K562 (cell line): Measurements from ENCODE around the gene NIPAL3. TPM values are rescaled to one million over a fixed set of nuclear protein-coding genes. Genes with fewer than 3 reads are reported as not detected.

Experiments used
- ATF6 ChIP-seq: sonication (generic); formaldehyde crosslinking; IDR thresholded peaks from 2 replicates; pipeline ENCODE4 v1.4.0; 2020; ENCODE audit warnings: mild to moderate bottlenecking, missing genetic modification reagents
- HMBOX1 ChIP-seq: sonication (generic); IDR thresholded peaks from 2 replicates; pipeline ENCODE4 v1.6.1; 2016
- HNRNPLL ChIP-seq: fragments of 200-400 bp; formaldehyde crosslinking; IDR thresholded peaks from 2 replicates; pipeline ENCODE4 v1.6.1; 2017; ENCODE audit warnings: low read length, low read depth, mild to moderate bottlenecking; ENCODE audit not compliant: poor library complexity, severe bottlenecking
- KDM5B ChIP-seq: fragments of 200-600 bp; sonication (generic); IDR thresholded peaks from 2 replicates; pipeline ENCODE4 v1.6.1; 2012; ENCODE audit warnings: low read depth, mild to moderate bottlenecking, moderate library complexity, low read length, control low read depth, inconsistent platforms; ENCODE audit not compliant: insufficient replicate concordance
- NFYB ChIP-seq: IDR thresholded peaks from 2 replicates; pipeline ENCODE4 v1.6.1; 2011; ENCODE audit warnings: mild to moderate bottlenecking, moderate library complexity; ENCODE audit not compliant: insufficient read length; ENCODE audit errors: extremely low read depth
- POLR2B ChIP-seq: fragments of 450-650 bp; IDR thresholded peaks from 2 replicates; pipeline ENCODE4 v1.6.1; 2018; ENCODE audit warnings: low read depth; ENCODE audit not compliant: partially characterized antibody
- PRMT5 ChIP-seq: sonication (generic); formaldehyde crosslinking; IDR thresholded peaks from 2 replicates; pipeline ENCODE4 v1.5.0; 2020; ENCODE audit warnings: missing genetic modification reagents
- RBM17 ChIP-seq: fragments of 200-400 bp; formaldehyde crosslinking; IDR thresholded peaks from 2 replicates; pipeline ENCODE4 v1.6.1; 2017; ENCODE audit warnings: low read depth, mild to moderate bottlenecking, low read length, borderline replicate concordance
- RBM22 ChIP-seq: fragments of 200-400 bp; formaldehyde crosslinking; IDR thresholded peaks from 2 replicates; pipeline ENCODE4 v1.6.1; 2018; ENCODE audit warnings: low read length, low read depth; ENCODE audit not compliant: poor library complexity, severe bottlenecking
- SAP30 ChIP-seq: fragments of 200-600 bp; sonication (generic); IDR thresholded peaks from 2 replicates; pipeline ENCODE4 v1.6.1; 2012; ENCODE audit warnings: borderline replicate concordance, low read depth, mild to moderate bottlenecking, moderate library complexity, low read length, control low read depth, inconsistent platforms; ENCODE audit not compliant: insufficient read depth, poor library complexity, severe bottlenecking
- SREBF1 ChIP-seq: fragments of 150-350 bp; IDR thresholded peaks from 2 replicates; pipeline ENCODE4 v1.6.1; 2014; ENCODE audit warnings: antibody characterized with exemption, low read depth, low read length, borderline replicate concordance
- TEAD4 ChIP-seq, 2 experiments: sonication (generic) in 1 of 2; formaldehyde crosslinking in 1 of 2; IDR thresholded peaks; 2 replicates each; pipeline versions ENCODE4 v1.6.1 to v1.8.0; 2012 to 2022; ENCODE audit warnings: borderline replicate concordance in 1 of 2, inconsistent platforms in 1 of 2, low read length in 1 of 2, mild to moderate bottlenecking in 1 of 2, missing genetic modification reagents in 1 of 2
- TRIM28 ChIP-seq: fragments of 450-650 bp; IDR thresholded peaks from 2 replicates; pipeline ENCODE4 v1.6.1; 2017
- ZC3H11A ChIP-seq: IDR thresholded peaks from 2 replicates; pipeline ENCODE4 v1.6.1; 2012; ENCODE audit warnings: low read depth, low read length, improper control_type of control experiment
- ZFPM2 ChIP-seq: fragments of 250-450 bp; sonication (Bioruptor Pico); IDR thresholded peaks from 2 replicates; pipeline ENCODE4 v1.5.1; 2022; ENCODE audit warnings: mild to moderate bottlenecking
- ZNF699 ChIP-seq: fragments of 250-450 bp; sonication (Bioruptor Pico); IDR thresholded peaks from 2 replicates; pipeline ENCODE4 v1.8.0; 2021; ENCODE audit warnings: mild to moderate bottlenecking, moderate library complexity; ENCODE audit not compliant: insufficient replicate concordance
- polyA plus RNA-seq, 8 experiments: library from polyadenylated mRNA; depleted of rRNA in 4 of 8; stranded (reverse) in 5 of 8; unstranded in 3 of 8; fragments of >200 nt; fragmentation: Nextera tagmentation in 2 of 8; fragmentation: Illumina TruSeq in 1 of 8; extraction: Ambion mirVana in 2 of 8; extraction: Trizol in 1 of 8; gene quantifications; 2 replicates each; pipeline versions ENCODE4 v1.2.1 to v1.2.3, GENCODE V29; 2011 to 2014; ENCODE audit warnings: inconsistent platforms in 1 of 8, missing spikeins in 1 of 8
- total RNA-seq, 7 experiments: library from RNA; depleted of rRNA in 6 of 7; stranded (reverse); fragments of >200 nt in 6 of 7; fragmentation: Illumina TruSeq in 2 of 7; extraction: Trizol in 2 of 7; gene quantifications; 2 replicates each; pipeline versions ENCODE4 v1.2.1 to v1.2.3, GENCODE V29; 2011 to 2021; ENCODE audit warnings: low replicate concordance in 1 of 7
- TF ChIP-seq, protein P1 (sequence below), 2 experiments: fragments of 250-450 bp in 1 of 2; fragments of 450-650 bp in 1 of 2; sonication (Bioruptor Pico) in 1 of 2; IDR thresholded peaks; 2 replicates each; pipeline versions ENCODE4 v1.6.1 to v1.8.0; 2016 to 2021; ENCODE audit warnings: mild to moderate bottlenecking in 2 of 2, moderate library complexity in 2 of 2, missing compliant biosample characterization in 1 of 2, missing genetic modification characterization in 1 of 2

NIPAL3 gene
- total and polyA plus RNA-seq, 9 of the 15 experiments (the other 6 are each of a cell fraction or from before 2014, with no cell fraction given), result 10.5 to 26.3 (median 16.0) TPM

GRCh38 chr1:24502065-24502708, 86.6 kb downstream of the NIPAL3 start (continued):
- no peak for TF ChIP-seq TEAD4 (IDR thresholded peaks at IDR 0.05; ENCODE audit: low read length)
- TF ChIP-seq TEAD4 (CRISPR knock-in tag; IDR thresholded peaks at IDR 0.05; ENCODE audit: borderline replicate concordance), result no peak
- no peak for TF ChIP-seq RBM17
- TF ChIP-seq ATF6 (CRISPR knock-in tag), result no peak
- TF ChIP-seq ZNF699 (CRISPR knock-in tag), result no peak
- TF ChIP-seq, protein P1, sequence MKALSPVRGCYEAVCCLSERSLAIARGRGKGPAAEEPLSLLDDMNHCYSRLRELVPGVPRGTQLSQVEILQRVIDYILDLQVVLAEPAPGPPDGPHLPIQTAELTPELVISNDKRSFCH (CRISPR knock-in tag; IDR thresholded peaks at IDR 0.05), result no peak
- TF ChIP-seq, protein P1 (tag; IDR thresholded peaks at IDR 0.05), result no peak
- TF ChIP-seq NFYB, result no peak
- no peak for TF ChIP-seq RBM22
- no peak for TF ChIP-seq SREBF1
- TF ChIP-seq ZFPM2 (CRISPR knock-in tag), result no peak
- TF ChIP-seq HNRNPLL, result peak; percentile 51
- no peak for TF ChIP-seq ZC3H11A
- TF ChIP-seq PRMT5 (CRISPR knock-in tag), result no peak
- 0 out of 2 replicates have a peak, but pooled peaks have one; percentile 25 for TF ChIP-seq HMBOX1
- no peak for TF ChIP-seq TRIM28
- TF ChIP-seq SAP30, result peak; percentile 24
- peak; percentile 15 for TF ChIP-seq KDM5B
- peak; percentile 11 for TF ChIP-seq POLR2B
